A549 (cell line): Measurements from ENCODE around the gene KLHL15. TPM values are rescaled to one million over a fixed set of nuclear protein-coding genes. Genes with fewer than 3 reads are reported as not detected.

ENCODE experiments used
- ATAC-seq, 2 experiments: fragments of 200-7000 bp in 1 of 2; fragments of >200 bp in 1 of 2; cut with Nextera tagmentation in 1 of 2; cut with Tn5 transposase in 1 of 2; 3 replicates each; pipeline versions ENCODE4 v1.8.0 to v1.9.1; 2018 to 2020; ENCODE audit warnings: mild to moderate bottlenecking in 1 of 2, moderate library complexity in 1 of 2
- CTCF ChIA-PET: fragments of 300-600 bp; sonication (Branson Sonifier 250); formaldehyde crosslinking; extraction: SDS; loops from one replicate; lab custom pipeline; 2021; ENCODE audit warnings: antibody characterized with exemption, inconsistent platforms; lab: Yijun Ruan, JAX
- POLR2A ChIA-PET: fragments of 350-600 bp; formaldehyde crosslinking; extraction: SDS; loops from one replicate; lab custom pipeline; 2021; ENCODE audit warnings: antibody characterized with exemption, inconsistent platforms; lab: Yijun Ruan, JAX
- DNase-seq, 2 experiments: peaks; one replicate each; pipeline versions ENCODE4 v3.0.0 to v3.0.0-alpha.2; 2011 to 2016; ENCODE audit warnings: low read depth in 1 of 2, low spot score in 1 of 2
- FAIRE-seq: peaks from 2 replicates; lab custom pipeline; 2011; peaks lifted over from hg19 to GRCh38; lab: Jason Lieb, UNC
- H3K27ac ChIP-seq, 2 experiments: fragments of >200 bp; sonication (Bioruptor Twin); formaldehyde crosslinking; 3 replicates each; pipeline ENCODE4 v1.5.1; 2016 to 2017
- H3K4me1 ChIP-seq: fragments of >200 bp; sonication (Bioruptor Twin); formaldehyde crosslinking; 3 replicates; pipeline ENCODE4 v1.6.1; 2016
- H3K4me2 ChIP-seq: fragments of >200 bp; sonication (Bioruptor Twin); formaldehyde crosslinking; 3 replicates; pipeline ENCODE4 v1.6.1; 2016
- H3K4me3 ChIP-seq: fragments of >200 bp; sonication (Bioruptor Twin); formaldehyde crosslinking; 3 replicates; pipeline ENCODE4 v1.5.1; 2016
- H3K9me3 ChIP-seq: fragments of >200 bp; sonication (Bioruptor Twin); formaldehyde crosslinking; 3 replicates; pipeline ENCODE4 v1.6.1; 2016
- CBX8 ChIP-seq: fragments of 200-600 bp; sonication (generic); IDR thresholded peaks from 2 replicates; pipeline ENCODE4 v1.6.1; 2016
- CHD4 ChIP-seq: fragments of 200-600 bp; sonication (generic); IDR thresholded peaks from 2 replicates; pipeline ENCODE4 v1.6.1; 2016; ENCODE audit warnings: antibody characterized with exemption, mild to moderate bottlenecking, borderline replicate concordance
- EP300 ChIP-seq, 2 experiments: fragments of >200 bp; sonication (Bioruptor Twin); formaldehyde crosslinking; IDR thresholded peaks; 2 replicates in 1 of 2; 3 replicates in 1 of 2; pipeline ENCODE4 v1.6.1; 2016 to 2017
- FOSB ChIP-seq: fragments of 250-450 bp; sonication (Bioruptor Pico); IDR thresholded peaks from 2 replicates; pipeline ENCODE4 v1.5.0; 2020; ENCODE audit warnings: mild to moderate bottlenecking, moderate library complexity
- FOSL2 ChIP-seq, 2 experiments: fragments of 450-650 bp in 1 of 2; fragments of >200 bp in 1 of 2; sonication (Bioruptor Twin) in 1 of 2; formaldehyde crosslinking; IDR thresholded peaks; 2 replicates each; pipeline versions ENCODE4 v1.5.0 to v1.6.1; 2016 to 2020; ENCODE audit warnings: mild to moderate bottlenecking in 1 of 2, moderate library complexity in 1 of 2
- FOXS1 ChIP-seq: fragments of 250-450 bp; sonication (Bioruptor Pico); IDR thresholded peaks from 2 replicates; pipeline ENCODE4 v1.5.0; 2020; ENCODE audit warnings: mild to moderate bottlenecking, moderate library complexity
- GATA3 ChIP-seq: IDR thresholded peaks from 2 replicates; pipeline ENCODE4 v1.6.1; 2012; ENCODE audit warnings: borderline replicate concordance
- HOXA7 ChIP-seq: fragments of 250-450 bp; sonication (Bioruptor Pico); IDR thresholded peaks from 2 replicates; pipeline ENCODE4 v1.5.0; 2020; ENCODE audit warnings: mild to moderate bottlenecking, moderate library complexity
- HOXB13 ChIP-seq: fragments of 250-450 bp; sonication (Bioruptor Pico); IDR thresholded peaks from 2 replicates; pipeline ENCODE4 v1.5.0; 2020; ENCODE audit warnings: low read depth, mild to moderate bottlenecking, moderate library complexity
- JUN ChIP-seq, 2 experiments: fragments of >200 bp; sonication (Bioruptor Twin); formaldehyde crosslinking; IDR thresholded peaks; 2 replicates in 1 of 2; 3 replicates in 1 of 2; pipeline ENCODE4 v1.6.1; 2016 to 2017
- KDM1A ChIP-seq: fragments of 200-600 bp; sonication (generic); IDR thresholded peaks from 2 replicates; pipeline ENCODE4 v1.6.1; 2016; ENCODE audit warnings: low read depth, mild to moderate bottlenecking
- KDM5A ChIP-seq: fragments of 200-600 bp; sonication (generic); IDR thresholded peaks from 2 replicates; pipeline ENCODE4 v1.6.1; 2016; ENCODE audit warnings: antibody characterized with exemption, mild to moderate bottlenecking
- MYC ChIP-seq: IDR thresholded peaks from 2 replicates; pipeline ENCODE4 v1.6.1; 2012; ENCODE audit warnings: mild to moderate bottlenecking, inconsistent platforms, low read length, improper control_type of control experiment, borderline replicate concordance
- PHF8 ChIP-seq: fragments of 200-600 bp; sonication (generic); IDR thresholded peaks from 2 replicates; pipeline ENCODE4 v1.6.1; 2016; ENCODE audit warnings: low read depth, mild to moderate bottlenecking, antibody characterized with exemption, moderate library complexity, borderline replicate concordance
- POLR2AphosphoS2 ChIP-seq: conservative IDR thresholded peaks from 2 replicates; pipeline ENCODE4 v1.6.1; 2012; ENCODE audit warnings: low read length, improper control_type of control experiment, inconsistent platforms
- RAD21 ChIP-seq, 2 experiments: fragments of >200 bp in 1 of 2; sonication (Bioruptor Twin) in 1 of 2; formaldehyde crosslinking in 1 of 2; IDR thresholded peaks in 1 of 2; conservative IDR thresholded peaks in 1 of 2; 2 replicates in 1 of 2; 3 replicates in 1 of 2; pipeline ENCODE4 v1.6.1; 2012 to 2018; ENCODE audit warnings: inconsistent platforms in 1 of 2
- RCOR1 ChIP-seq: fragments of 150-350 bp; IDR thresholded peaks from 2 replicates; pipeline ENCODE4 v1.6.1; 2014; ENCODE audit warnings: antibody characterized with exemption, low read length, low read depth
- SMC3 ChIP-seq: fragments of >200 bp; sonication (Bioruptor Twin); formaldehyde crosslinking; IDR thresholded peaks from 3 replicates; pipeline ENCODE4 v1.6.1; 2018; ENCODE audit warnings: inconsistent platforms
- TP53 ChIP-seq: fragments of 250-450 bp; sonication (Bioruptor Pico); IDR thresholded peaks from 2 replicates; pipeline ENCODE4 v1.5.0; 2021; ENCODE audit warnings: mild to moderate bottlenecking, moderate library complexity
- ZC3H11A ChIP-seq: fragments of 450-650 bp; IDR thresholded peaks from 2 replicates; pipeline ENCODE4 v1.6.1; 2014; ENCODE audit warnings: antibody characterized with exemption, mild to moderate bottlenecking
- ZNF302 ChIP-seq: fragments of 250-450 bp; sonication (Bioruptor Pico); IDR thresholded peaks from 2 replicates; pipeline ENCODE4 v1.9.0; 2021; ENCODE audit warnings: inconsistent platforms, mild to moderate bottlenecking, moderate library complexity
- ZSCAN20 ChIP-seq: fragments of 250-450 bp; sonication (Bioruptor Pico); IDR thresholded peaks from 2 replicates; pipeline ENCODE4 v1.8.0; 2022; ENCODE audit warnings: mild to moderate bottlenecking, moderate library complexity
- WGBS: methylation state at CpG from one replicate; pipeline ENCODE4 v1.1.6; 2017; ENCODE audit errors: missing lambda C conversion rate; 5-methylcytosine and 5-hydroxymethylcytosine counted together
- polyA plus RNA-seq, 4 experiments: library from polyadenylated mRNA; depleted of rRNA in 3 of 4; stranded (reverse); fragments of >200 nt; fragmentation: RNase III in 1 of 4; extraction: RNeasy Plus Mini Kit Qiagen cat#74134 plus additional on column Dnase treatment in 1 of 4; gene quantifications; 2 replicates in 3 of 4; 3 replicates in 1 of 4; pipeline ENCODE4 v1.2.3, GENCODE V29; 2011 to 2017
- TF ChIP-seq, protein P1 (sequence below): fragments of 250-450 bp; sonication (Bioruptor Pico); IDR thresholded peaks from 2 replicates; pipeline ENCODE4 v1.5.0; 2021; ENCODE audit warnings: mild to moderate bottlenecking, moderate library complexity, borderline replicate concordance
- TF ChIP-seq, protein P2 (sequence below): fragments of 150-350 bp; IDR thresholded peaks from 2 replicates; pipeline ENCODE4 v1.6.1; 2014; ENCODE audit warnings: low read depth, mild to moderate bottlenecking, low read length
- TF ChIP-seq, protein P3 (sequence below): IDR thresholded peaks from 2 replicates; pipeline ENCODE4 v1.6.1; 2012; ENCODE audit warnings: low read depth, borderline replicate concordance
- TF ChIP-seq, protein P4 (sequence below): IDR thresholded peaks from 2 replicates; pipeline ENCODE4 v1.6.1; 2012

Gene KLHL15
- polyA plus RNA-seq, 2 of the 4 experiments (the other 2 are of a cell fraction) = 6.4 to 15.0 TPM

DNA sequence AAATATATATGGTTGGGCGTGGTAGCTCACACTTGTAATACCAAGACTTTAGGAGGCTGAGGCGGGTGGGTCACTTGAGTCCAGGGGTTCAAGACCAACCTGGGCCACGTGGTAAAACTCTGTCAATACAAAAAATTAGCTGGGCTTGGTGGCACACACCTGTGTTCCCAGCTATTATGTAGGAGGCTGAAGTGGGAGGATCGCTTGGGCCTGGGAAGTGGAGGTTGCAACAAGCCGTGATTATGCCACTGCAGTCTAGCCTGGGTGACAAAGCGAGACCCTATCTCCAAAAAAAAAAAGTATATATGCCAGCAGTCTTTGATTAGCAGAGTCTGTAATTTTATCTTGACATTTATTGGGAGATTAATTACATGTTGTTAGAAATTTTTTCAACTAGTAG lies 36.5 kb upstream of the KLHL15 start:
- Histone ChIP-seq H3K4me3 (no peak overlapping the region), H3K4me2 (no peak overlapping the region), H3K27ac (no peak overlapping the region), H3K9me3 (no peaks in the 10 kb centered on the region), H3K4me1 (peaks cover 9% of the 10 kb centered on the region; the same call in 1 of the 3 replicates)
- DNase-seq = no peak
- WGBS = 88% methylated on average over 6 of the region's 6 CpGs
- ChIA-PET CTCF (interaction anchor here (0.5 to 2.9 kb wide), 2 partner anchors 9 to 171 kb away, joined by 3 to 12 read pairs; partner anchors contain the start of gene EIF2S3), POLR2A (interaction anchor here (4.1 kb wide), 1 partner anchor 8 kb away, joined by 25 read pairs; the partner anchor contains the start of gene EIF2S3)
- FAIRE-seq = no peak
- ATAC-seq = no peak
- TF ChIP-seq HOXA7 (CRISPR knock-in tag) = 0 out of 2 replicates have a peak, but pooled peaks have one; percentile 51
- TF ChIP-seq, protein P1, sequence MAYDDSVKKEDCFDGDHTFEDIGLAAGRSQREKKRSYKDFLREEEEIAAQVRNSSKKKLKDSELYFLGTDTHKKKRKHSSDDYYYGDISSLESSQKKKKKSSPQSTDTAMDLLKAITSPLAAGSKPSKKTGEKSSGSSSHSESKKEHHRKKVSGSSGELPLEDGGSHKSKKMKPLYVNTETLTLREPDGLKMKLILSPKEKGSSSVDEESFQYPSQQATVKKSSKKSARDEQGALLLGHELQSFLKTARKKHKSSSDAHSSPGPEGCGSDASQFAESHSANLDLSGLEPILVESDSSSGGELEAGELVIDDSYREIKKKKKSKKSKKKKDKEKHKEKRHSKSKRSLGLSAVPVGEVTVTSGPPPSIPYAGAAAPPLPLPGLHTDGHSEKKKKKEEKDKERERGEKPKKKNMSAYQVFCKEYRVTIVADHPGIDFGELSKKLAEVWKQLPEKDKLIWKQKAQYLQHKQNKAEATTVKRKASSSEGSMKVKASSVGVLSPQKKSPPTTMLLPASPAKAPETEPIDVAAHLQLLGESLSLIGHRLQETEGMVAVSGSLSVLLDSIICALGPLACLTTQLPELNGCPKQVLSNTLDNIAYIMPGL (CRISPR knock-in tag) = no peak
- TF ChIP-seq TP53 = peak; percentile 68; the same call in 1 of the 2 replicates
- 0 out of 2 replicates have a peak, but pooled peaks have one; percentile 52 for TF ChIP-seq POLR2AphosphoS2
- TF ChIP-seq FOSB = 0 out of 2 replicates have a peak, but pooled peaks have one; percentile 54
- TF ChIP-seq, protein P2, sequence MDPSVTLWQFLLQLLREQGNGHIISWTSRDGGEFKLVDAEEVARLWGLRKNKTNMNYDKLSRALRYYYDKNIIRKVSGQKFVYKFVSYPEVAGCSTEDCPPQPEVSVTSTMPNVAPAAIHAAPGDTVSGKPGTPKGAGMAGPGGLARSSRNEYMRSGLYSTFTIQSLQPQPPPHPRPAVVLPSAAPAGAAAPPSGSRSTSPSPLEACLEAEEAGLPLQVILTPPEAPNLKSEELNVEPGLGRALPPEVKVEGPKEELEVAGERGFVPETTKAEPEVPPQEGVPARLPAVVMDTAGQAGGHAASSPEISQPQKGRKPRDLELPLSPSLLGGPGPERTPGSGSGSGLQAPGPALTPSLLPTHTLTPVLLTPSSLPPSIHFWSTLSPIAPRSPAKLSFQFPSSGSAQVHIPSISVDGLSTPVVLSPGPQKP = no peak

DNA sequence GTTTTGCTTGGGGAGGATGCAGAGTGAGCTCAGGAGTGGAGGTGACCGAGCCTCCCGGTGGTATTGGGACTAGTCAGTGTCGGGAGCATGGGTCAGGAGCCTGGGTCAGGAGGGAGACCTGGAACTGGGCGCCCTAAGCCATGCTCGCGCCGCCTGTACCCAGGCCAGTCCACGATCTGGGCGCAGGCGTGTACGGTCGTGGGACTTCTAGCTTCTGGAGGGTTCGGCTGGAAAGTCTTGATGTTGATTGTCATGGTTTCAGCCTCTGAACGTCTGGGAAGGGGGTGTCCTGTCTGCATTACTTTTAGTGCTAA lies 28.0 kb upstream of the KLHL15 start:
- POLR2A ChIA-PET = interaction anchor here (0.6 to 4.1 kb wide), 14 partner anchors 9 to 312 kb away, joined by 3 to 80 read pairs (median 9); partner anchors contain the start of genes ACOT9, APOO, CXorf58 and KLHL15

DNA sequence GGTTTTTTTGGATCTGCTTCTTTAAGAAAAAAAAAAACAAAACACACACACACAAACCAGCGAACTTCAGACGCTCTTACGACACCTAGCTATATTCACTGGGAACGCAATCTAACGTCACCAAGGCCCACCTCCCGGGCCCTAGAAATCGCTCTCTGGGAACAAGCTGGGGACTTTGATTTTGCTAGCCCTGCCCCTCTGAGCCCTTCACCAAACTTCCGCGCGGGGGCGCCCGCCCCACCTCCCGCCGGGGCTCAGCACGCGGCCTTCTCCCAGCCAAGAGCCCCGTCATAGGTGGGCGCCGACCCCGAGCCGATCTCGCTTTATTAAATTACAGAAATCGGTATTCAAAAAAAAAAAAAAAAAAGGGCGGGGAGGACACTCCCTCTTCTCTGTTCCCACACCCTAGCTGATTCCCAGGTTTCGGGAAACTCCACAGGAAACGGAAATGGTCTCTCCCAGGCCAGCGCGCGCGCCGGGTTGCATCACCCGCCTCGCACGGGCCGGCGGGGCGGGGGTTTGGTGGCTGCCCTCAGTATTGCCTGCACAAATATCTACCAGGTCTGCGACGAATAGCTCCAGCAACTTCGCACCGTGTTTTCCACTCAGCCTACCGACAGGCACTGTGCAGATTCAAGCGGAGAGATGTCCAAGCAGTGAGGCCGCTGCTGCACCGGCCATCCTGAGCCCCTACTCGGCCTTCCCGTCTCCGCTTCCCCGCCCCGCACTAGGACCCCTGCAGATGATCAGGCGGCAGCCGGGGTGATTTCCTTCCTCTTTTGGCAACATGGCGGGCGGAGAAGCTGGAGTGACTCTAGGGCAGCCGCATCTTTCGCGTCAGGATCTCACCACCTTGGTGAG lies 27.4 kb upstream of the KLHL15 start, which contains the start of gene EIF2S3:
Gene EIF2S3 (plus strand): TSS at position 775 of the 861 bp plus-strand sequence. CDS start 13 bp downstream, at position 788.
- H3K9me3 ChIP-seq = no peaks in the 10 kb centered on the region
- CTCF ChIA-PET = interaction anchor here (0.6 to 4.4 kb wide), 34 partner anchors 9 to 1411 kb away, joined by 3 to 30 read pairs (median 4); partner anchors contain the start of genes APOO, CXorf58, KLHL15 and SAT1
- peak; percentile 97 for FAIRE-seq
- TF ChIP-seq GATA3 = peak; percentile 19; the same call in 1 of the 2 replicates
- TF ChIP-seq FOSL2 (IDR thresholded peaks at IDR 0.05) = no peak
- peak; percentile 53 for TF ChIP-seq FOSL2 (CRISPR knock-in tag; IDR thresholded peaks at IDR 0.05)
- no peak for TF ChIP-seq CHD4
- peak; percentile 43; the same call in 1 of the 3 replicates for TF ChIP-seq SMC3
- TF ChIP-seq CBX8 = no peak
- TF ChIP-seq RCOR1 = no peak
- TF ChIP-seq HOXA7 (CRISPR knock-in tag) = no peak
- TF ChIP-seq TP53 = no peak
- TF ChIP-seq PHF8 = 0 out of 2 replicates have a peak, but pooled peaks have one; percentile 29
- TF ChIP-seq KDM1A = no peak
- peak; percentile 83 for TF ChIP-seq MYC
- TF ChIP-seq, protein P3, sequence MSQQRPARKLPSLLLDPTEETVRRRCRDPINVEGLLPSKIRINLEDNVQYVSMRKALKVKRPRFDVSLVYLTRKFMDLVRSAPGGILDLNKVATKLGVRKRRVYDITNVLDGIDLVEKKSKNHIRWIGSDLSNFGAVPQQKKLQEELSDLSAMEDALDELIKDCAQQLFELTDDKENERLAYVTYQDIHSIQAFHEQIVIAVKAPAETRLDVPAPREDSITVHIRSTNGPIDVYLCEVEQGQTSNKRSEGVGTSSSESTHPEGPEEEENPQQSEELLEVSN = no peak
- TF ChIP-seq RAD21 (conservative IDR thresholded peaks at IDR 0.05 in 1 of 2, IDR thresholded peaks at IDR 0.05 in 1 of 2) = peak; percentile 41 to 46; a peak in 4 of 5 replicates
- TF ChIP-seq, protein P4, sequence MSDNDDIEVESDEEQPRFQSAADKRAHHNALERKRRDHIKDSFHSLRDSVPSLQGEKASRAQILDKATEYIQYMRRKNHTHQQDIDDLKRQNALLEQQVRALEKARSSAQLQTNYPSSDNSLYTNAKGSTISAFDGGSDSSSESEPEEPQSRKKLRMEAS = peak; percentile 94
- TF ChIP-seq ZSCAN20 (CRISPR knock-in tag) = no peak
- no peak for TF ChIP-seq FOXS1 (CRISPR knock-in tag)
- no peak for TF ChIP-seq HOXB13 (CRISPR knock-in tag)
- TF ChIP-seq JUN (IDR thresholded peaks at IDR 0.05) = peak; percentile 76 to 91; a peak in 3 of 5 replicates
- no peak for TF ChIP-seq EP300 (IDR thresholded peaks at IDR 0.05)

More for the DNA sequence above, 28.0 kb upstream of the KLHL15 start:
- Histone ChIP-seq H3K9me3 (no peaks in the 10 kb centered on the region), H3K4me2 (no peak overlapping the region), H3K4me1 (peaks cover 9% of the 10 kb centered on the region; the same call in 1 of the 3 replicates), H3K27ac (no peak overlapping the region), H3K4me3 (no peak overlapping the region)
- TF ChIP-seq ZNF302 (CRISPR knock-in tag) (no peak), ZC3H11A (0 out of 2 replicates have a peak, but pooled peaks have one; percentile 2), CBX8 (no peak), KDM5A (0 out of 2 replicates have a peak, but pooled peaks have one; percentile 20), FOSB (no peak)
- DNase-seq (no peak), ATAC-seq (peak; percentile 56 to 61), FAIRE-seq (no peak)
- CTCF ChIA-PET = interaction anchor here (0.6 to 4.4 kb wide), 23 partner anchors 9 to 361 kb away, joined by 3 to 30 read pairs (median 5); partner anchors contain the start of genes APOO, CXorf58, KLHL15 and SAT1
- WGBS = no CpG with 5 or more reads among the region's 14 CpGs

More for the DNA sequence above, 27.4 kb upstream of the KLHL15 start, which contains the start of gene EIF2S3:
- WGBS = 2% methylated on average over 46 of the region's 57 CpGs
- Histone ChIP-seq H3K4me1 (peaks cover 9% of the 10 kb centered on the region; the same call in 1 of the 3 replicates), H3K27ac (no peak within 1 kb of the TSS), H3K4me3 (no peak within 1 kb of the TSS), H3K4me2 (peak within 1 kb of the TSS; percentile 68)
- POLR2A ChIA-PET = interaction anchor here (0.6 to 4.1 kb wide), 17 partner anchors 10 to 311 kb away, joined by 3 to 80 read pairs (median 7); partner anchors contain the start of genes ACOT9, APOO, CXorf58 and KLHL15
- peak; percentile 77 to 98 for DNase-seq
- peak; percentile 94 to 98 for ATAC-seq
